Keratinocyte (primary cell): ENCODE data around the gene IL31. TPM values are rescaled to one million over a fixed set of nuclear protein-coding genes. Genes with fewer than 3 reads are reported as not detected.

Source experiments
- DNase-seq: peaks from one replicate; pipeline ENCODE4 v3.0.0-alpha.2; 2011; ENCODE audit warnings: low read depth, missing footprints, low spot score
- FAIRE-seq: peaks from 2 replicates; lab custom pipeline; 2011; peaks lifted over from hg19 to GRCh38; lab: Jason Lieb, UNC
- H2AFZ ChIP-seq: 2 replicates; pipeline ENCODE4 v1.6.0; 2012; ENCODE audit warnings: low read length, control low read depth, inconsistent platforms; ENCODE audit not compliant: control insufficient read depth
- H3K27ac ChIP-seq: 2 replicates; pipeline ENCODE4 v1.5.1; 2011; ENCODE audit warnings: low read length; ENCODE audit not compliant: control insufficient read depth, insufficient read depth
- H3K27me3 ChIP-seq: 3 replicates; pipeline ENCODE4 v1.6.0; 2011; ENCODE audit warnings: low read length; ENCODE audit not compliant: control insufficient read depth, insufficient read depth; ENCODE audit errors: extremely low read depth
- H3K36me3 ChIP-seq, 2 experiments: 2 replicates in 1 of 2; 3 replicates in 1 of 2; pipeline ENCODE4 v1.5.1; 2011; ENCODE audit warnings: low read length in 2 of 2, mild to moderate bottlenecking in 1 of 2; ENCODE audit not compliant: control insufficient read depth in 2 of 2, insufficient read depth in 2 of 2; ENCODE audit errors: extremely low read depth in 1 of 2
- H3K4me1 ChIP-seq: 3 replicates; pipeline ENCODE4 v1.5.1; 2011; ENCODE audit warnings: low read length; ENCODE audit not compliant: control insufficient read depth, insufficient read depth; ENCODE audit errors: extremely low read depth
- H3K4me2 ChIP-seq: 3 replicates; pipeline ENCODE4 v1.6.0; 2011; ENCODE audit warnings: low read depth, low read length; ENCODE audit not compliant: control insufficient read depth, insufficient read depth; ENCODE audit errors: extremely low read depth
- H3K4me3 ChIP-seq, 3 experiments: fragments of 200-600 bp in 1 of 3; sonication (generic) in 1 of 3; 2 replicates in 2 of 3; 3 replicates in 1 of 3; pipeline ENCODE4 v1.5.1; 2011 to 2016; ENCODE audit warnings: low read length in 3 of 3, mild to moderate bottlenecking in 3 of 3, control low read depth in 2 of 3, inconsistent platforms in 1 of 3, low read depth in 1 of 3, mixed read lengths in 1 of 3, mixed run types in 1 of 3, moderate library complexity in 1 of 3; ENCODE audit not compliant: control insufficient read depth in 2 of 3, insufficient read depth in 2 of 3; ENCODE audit errors: extremely low read depth in 1 of 3
- H3K79me2 ChIP-seq: 2 replicates; pipeline ENCODE4 v1.6.0; 2012; ENCODE audit warnings: low read length; ENCODE audit not compliant: control insufficient read depth, insufficient read depth
- H3K9ac ChIP-seq: 3 replicates; pipeline ENCODE4 v1.6.0; 2011; ENCODE audit warnings: low read length; ENCODE audit not compliant: control insufficient read depth, insufficient read depth; ENCODE audit errors: extremely low read depth
- H3K9me1 ChIP-seq: 3 replicates; pipeline ENCODE4 v1.6.0; 2011; ENCODE audit warnings: low read length; ENCODE audit not compliant: control insufficient read depth, insufficient read depth; ENCODE audit errors: extremely low read depth
- H3K9me3 ChIP-seq: 2 replicates; pipeline ENCODE4 v1.5.1; 2012; ENCODE audit warnings: low read depth, low read length; ENCODE audit not compliant: control insufficient read depth
- H4K20me1 ChIP-seq: 3 replicates; pipeline ENCODE4 v1.6.0; 2011; ENCODE audit warnings: low read length; ENCODE audit not compliant: control insufficient read depth, insufficient read depth; ENCODE audit errors: extremely low read depth
- CTCF ChIP-seq, 3 experiments: IDR thresholded peaks in 1 of 3; conservative IDR thresholded peaks in 1 of 3; optimal IDR thresholded peaks in 1 of 3; 2 replicates in 2 of 3; 3 replicates in 1 of 3; pipeline versions ENCODE3 to v1.5.1; 2011; ENCODE audit warnings: low read length in 3 of 3, mild to moderate bottlenecking in 3 of 3, moderate library complexity in 2 of 3, control low read depth in 1 of 3, inconsistent platforms in 1 of 3; ENCODE audit not compliant: insufficient read depth in 2 of 3; ENCODE audit errors: extremely low read depth in 1 of 3
- EZH2 ChIP-seq: IDR thresholded peaks from one replicate; pipeline ENCODE4 v1.6.1; 2012; ENCODE audit warnings: inconsistent platforms, mild to moderate bottlenecking, low read length, moderate library complexity
- dilution Hi-C: fragments of 300-500 bp; cut with MboI; formaldehyde crosslinking; loops from one replicate; pipeline ENCODE4 v1.7.0; 2020; ENCODE audit warnings: low sequenced_read_pairs; ENCODE audit not compliant: extremely low pct_ligation_motif_present
- polyA plus RNA-seq, 5 experiments: library from polyadenylated mRNA; depleted of rRNA in 3 of 5; stranded (reverse) in 3 of 5; stranded (forward) in 1 of 5; unstranded in 1 of 5; fragments of >200 nt; gene quantifications; 1 replicate in 1 of 5; 2 replicates in 3 of 5; 3 replicates in 1 of 5; pipeline versions ENCODE4 v1.2.1 to v1.2.3, GENCODE V29; 2011 to 2012; ENCODE audit warnings: missing spikeins in 2 of 5, low read depth in 1 of 5, low replicate concordance in 1 of 5

Gene IL31
- polyA plus RNA-seq, 1 donor (not counting 4 experiments of a cell fraction or from before 2014, with no cell fraction given), result not detected

- Histone ChIP-seq H3K79me2 (no peaks in the 10 kb centered on the region), H3K9me3 (no peaks in the 10 kb centered on the region), H3K4me1 (peaks cover 3% of the 10 kb centered on the region), H3K36me3 (peaks cover 21 to 26% of the 10 kb centered on the region in 2 experiments), H3K4me2 (no peak overlapping the region), H3K27ac (no peak overlapping the region), H2AFZ (no peak overlapping the region), H3K9ac (no peak overlapping the region), H3K4me3 (no peak overlapping the region), H3K27me3 (peaks cover 12% of the 10 kb centered on the region), H4K20me1 (no peaks in the 10 kb centered on the region), H3K9me1 (no peaks in the 10 kb centered on the region)
- TF ChIP-seq CTCF (optimal IDR thresholded peaks at IDR 0.05 in 1 of 3, IDR thresholded peaks at IDR 0.05 in 1 of 3, conservative IDR thresholded peaks at IDR 0.05 in 1 of 3; ENCODE audit: extremely low read depth in 1 of 3, insufficient read depth in 2 of 3, low read length in 3 of 3), result no peak
- no peak for TF ChIP-seq EZH2
- dilution Hi-C loops, result no loop called here
- FAIRE-seq, result no peak
- DNase-seq, result no peak
These were observed 33.4 kb upstream of the IL31 start for GRCh38 chr12:122207391-122207790.

- H3K36me3 ChIP-seq, result peaks cover 21 to 23% of the 10 kb centered on the region in 2 experiments
- dilution Hi-C loops, result no loop called here
- DNase-seq (no peak), FAIRE-seq (no peak)
- no peak for TF ChIP-seq CTCF (optimal IDR thresholded peaks at IDR 0.05 in 1 of 3, IDR thresholded peaks at IDR 0.05 in 1 of 3, conservative IDR thresholded peaks at IDR 0.05 in 1 of 3; ENCODE audit: extremely low read depth in 1 of 3, insufficient read depth in 2 of 3, low read length in 3 of 3)
- TF ChIP-seq EZH2, result no peak
- peaks cover 12% of the 10 kb centered on the region for H3K27me3 ChIP-seq
- no peaks in the 10 kb centered on the region for H3K79me2 ChIP-seq
- no peaks in the 10 kb centered on the region for H4K20me1 ChIP-seq
- H3K4me3 ChIP-seq, result no peak overlapping the region
- H3K9ac ChIP-seq, result no peak overlapping the region
- peaks cover 3% of the 10 kb centered on the region for H3K4me1 ChIP-seq
- no peak overlapping the region for H2AFZ ChIP-seq
- H3K9me3 ChIP-seq, result no peaks in the 10 kb centered on the region
- H3K27ac ChIP-seq, result no peak overlapping the region
- H3K4me2 ChIP-seq, result no peak overlapping the region
- H3K9me1 ChIP-seq, result no peaks in the 10 kb centered on the region
These were observed 33.0 kb upstream of the IL31 start for GRCh38 chr12:122206976-122207375.
